ENCODE data around the gene SRRM4.

Gene SRRM4

DNA sequence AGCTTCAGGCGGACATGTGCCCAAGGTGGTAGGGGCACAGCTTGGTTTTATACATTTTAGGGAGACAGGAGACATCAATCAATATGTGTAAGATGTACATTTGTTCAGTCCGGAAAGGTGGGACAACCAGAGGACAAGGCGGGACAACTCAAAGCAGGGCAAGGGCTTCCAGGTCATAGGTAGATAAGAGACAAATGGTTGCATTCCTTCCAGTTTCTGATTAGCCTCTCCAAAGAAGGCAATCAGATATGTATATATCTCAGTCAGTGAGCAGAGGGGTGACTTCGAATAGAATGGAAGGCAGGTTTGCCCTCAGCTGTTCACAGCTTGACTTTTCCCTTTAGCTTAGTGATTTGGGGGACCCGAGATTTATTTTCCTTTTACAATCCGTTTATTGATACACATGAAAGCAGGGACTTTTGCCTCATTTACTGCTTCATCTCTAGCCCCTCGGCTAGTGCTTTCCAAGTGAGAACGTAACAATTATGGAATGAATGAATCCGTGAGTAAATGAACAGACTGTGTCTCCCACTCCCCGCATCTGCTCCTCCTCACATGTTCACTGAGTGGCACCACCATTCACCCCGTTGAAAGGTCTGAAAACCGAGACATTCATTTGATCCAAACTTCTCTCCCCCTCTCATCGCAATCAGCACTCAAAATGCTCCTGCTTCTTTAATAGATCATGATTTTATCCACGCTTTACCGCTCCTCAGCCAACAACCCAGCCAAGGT lies 190.5 kb downstream of the SRRM4 start:
- no peak for DNase-seq

DNA sequence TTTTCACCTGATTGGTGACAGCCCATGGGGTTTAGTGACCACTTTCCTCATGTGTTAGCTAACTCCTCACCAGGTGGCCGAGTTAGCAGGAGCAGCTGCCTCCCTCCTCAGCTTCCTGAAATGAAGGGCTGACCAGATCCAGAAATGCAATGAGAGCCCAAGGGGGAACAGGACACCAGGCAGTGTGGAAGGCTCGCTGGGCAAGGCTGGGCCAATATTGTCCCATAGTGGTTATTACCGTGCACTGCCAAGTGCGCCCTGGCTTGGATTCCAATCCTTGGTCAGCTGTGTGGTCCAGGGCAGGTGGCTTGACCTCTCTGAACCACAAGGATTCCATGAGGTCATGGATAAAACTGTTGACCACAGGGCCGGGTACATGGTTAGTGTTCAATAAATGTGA lies 193.7 kb downstream of the SRRM4 start:
- no peak for DNase-seq

DNA sequence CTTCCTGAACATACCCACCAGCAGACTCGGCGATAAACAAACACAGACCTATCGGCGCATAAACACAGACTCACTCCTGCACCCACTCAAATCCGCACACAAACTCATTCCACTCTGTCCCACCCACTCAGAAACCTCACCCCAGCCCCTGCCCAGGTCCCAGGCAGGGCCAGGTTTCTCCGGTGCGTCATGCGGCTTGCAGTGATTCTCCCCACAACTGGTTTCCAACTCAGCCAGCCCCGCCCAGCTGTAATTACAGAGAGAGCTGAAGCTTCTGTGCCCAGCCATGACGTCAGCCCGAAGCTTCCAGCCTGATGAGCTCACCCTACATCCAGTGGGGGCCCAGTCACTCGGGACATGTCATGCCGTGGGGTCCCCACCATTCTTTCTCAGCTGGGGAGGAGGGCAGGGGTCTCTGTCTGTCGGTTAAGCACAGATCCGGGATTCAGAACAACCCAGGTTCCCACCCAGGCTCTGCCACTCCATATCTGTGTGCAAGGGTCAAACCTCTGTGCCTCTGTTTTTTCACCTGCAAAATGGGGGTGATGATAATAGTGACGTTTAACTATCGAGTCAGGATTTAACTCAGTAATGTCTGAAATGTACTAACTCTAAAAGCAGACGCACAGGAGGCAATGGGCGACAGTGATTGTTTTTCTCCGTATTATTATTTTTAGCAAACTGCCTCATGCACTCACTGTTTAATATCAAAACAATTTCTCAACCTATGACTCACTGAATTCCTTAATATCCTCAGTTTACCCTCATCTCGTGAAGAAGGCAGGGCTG lies 195.1 kb downstream of the SRRM4 start:
- DNase-seq = peak; percentile 87

DNA sequence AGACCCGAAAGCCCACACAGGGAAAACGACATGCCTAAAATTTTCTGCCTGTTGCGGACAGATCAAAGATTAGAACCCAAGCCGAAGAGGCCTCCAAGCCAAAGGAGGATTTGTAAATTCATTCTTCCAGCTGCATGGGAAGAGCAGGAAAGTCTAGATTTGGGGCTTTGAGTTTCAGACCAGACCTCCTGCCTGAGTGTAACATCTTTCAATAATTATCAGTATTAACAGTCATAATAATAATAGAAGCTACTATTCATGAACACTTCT lies 195.7 kb downstream of the SRRM4 start:
- no peak for DNase-seq

DNA sequence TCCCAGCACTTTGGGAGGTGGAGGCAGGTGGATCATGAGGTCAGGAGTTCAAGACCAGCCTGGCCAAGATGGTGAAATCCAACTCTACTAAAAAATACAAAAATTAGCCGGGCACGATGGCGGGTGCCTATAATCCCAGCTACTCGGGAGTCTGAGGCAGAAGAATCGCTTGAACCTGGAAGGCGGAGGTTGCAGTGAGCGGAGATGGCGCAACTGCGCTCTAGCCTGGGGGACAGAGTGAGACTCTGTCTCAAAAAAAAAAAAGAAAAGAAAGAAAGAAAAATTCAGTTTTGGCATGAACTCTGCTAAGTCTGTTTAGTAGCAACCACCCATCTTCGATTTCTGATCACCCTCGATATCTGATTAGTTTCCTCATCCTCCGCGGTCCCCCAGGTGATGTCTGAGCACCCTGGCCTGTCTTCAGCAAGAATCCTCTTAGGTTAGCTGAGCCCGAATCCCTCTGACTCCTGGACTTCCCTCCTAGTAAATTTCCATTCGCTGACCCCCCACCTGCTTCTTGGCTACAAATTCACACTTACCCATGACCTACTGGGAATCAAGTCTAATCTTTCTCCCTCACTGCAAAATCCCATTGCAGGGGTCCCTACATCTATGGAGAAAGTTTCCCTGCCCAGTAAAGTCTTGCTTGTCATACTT lies 196.5 kb downstream of the SRRM4 start:
- DNase-seq = no peak

DNA sequence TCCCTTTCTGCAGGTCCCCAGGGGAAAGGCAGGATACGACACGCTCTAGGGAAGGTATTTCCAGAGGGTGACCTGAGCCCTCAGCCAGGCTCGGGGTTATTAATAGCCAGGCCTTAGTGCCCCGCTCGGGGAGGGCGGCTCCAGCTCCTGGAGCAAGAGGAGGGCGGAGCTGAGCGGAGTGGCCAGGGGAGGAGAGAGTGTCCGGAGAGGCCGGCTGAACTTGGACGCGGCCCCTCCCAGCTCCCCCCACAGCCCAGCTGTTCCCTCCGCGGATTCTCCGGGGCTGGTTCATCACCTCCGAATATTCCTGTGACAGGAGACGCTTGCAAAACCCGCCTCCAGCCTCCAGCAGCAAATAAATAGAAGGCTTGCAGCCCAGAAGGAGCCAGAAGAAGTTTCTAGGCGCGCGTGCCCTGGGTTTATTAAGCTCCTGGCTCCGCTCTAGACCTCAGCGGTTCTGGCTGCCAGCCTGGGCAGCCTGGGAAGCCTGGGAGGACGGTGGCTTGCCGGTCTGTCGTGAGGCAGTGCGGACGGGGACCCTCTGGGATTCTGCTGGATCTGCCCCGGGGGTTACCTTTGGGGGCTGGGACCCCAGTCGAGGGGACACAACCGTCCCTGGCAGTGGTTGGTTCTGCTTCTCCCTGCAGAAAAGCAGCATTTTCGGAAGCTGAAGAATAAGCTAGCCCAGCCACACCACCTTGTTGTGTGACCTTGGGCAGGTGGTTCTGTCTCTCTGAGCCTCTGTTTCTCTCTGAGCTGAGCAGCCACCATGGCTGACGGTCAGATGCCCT lies 197.4 kb downstream of the SRRM4 start, which contains the start of gene HSPB8:
TSS of gene HSPB8 (plus strand) at position 388 of the 791 bp plus-strand sequence. CDS start at position 770, 382 bp downstream.
- peak; percentile 87 for DNase-seq

DNA sequence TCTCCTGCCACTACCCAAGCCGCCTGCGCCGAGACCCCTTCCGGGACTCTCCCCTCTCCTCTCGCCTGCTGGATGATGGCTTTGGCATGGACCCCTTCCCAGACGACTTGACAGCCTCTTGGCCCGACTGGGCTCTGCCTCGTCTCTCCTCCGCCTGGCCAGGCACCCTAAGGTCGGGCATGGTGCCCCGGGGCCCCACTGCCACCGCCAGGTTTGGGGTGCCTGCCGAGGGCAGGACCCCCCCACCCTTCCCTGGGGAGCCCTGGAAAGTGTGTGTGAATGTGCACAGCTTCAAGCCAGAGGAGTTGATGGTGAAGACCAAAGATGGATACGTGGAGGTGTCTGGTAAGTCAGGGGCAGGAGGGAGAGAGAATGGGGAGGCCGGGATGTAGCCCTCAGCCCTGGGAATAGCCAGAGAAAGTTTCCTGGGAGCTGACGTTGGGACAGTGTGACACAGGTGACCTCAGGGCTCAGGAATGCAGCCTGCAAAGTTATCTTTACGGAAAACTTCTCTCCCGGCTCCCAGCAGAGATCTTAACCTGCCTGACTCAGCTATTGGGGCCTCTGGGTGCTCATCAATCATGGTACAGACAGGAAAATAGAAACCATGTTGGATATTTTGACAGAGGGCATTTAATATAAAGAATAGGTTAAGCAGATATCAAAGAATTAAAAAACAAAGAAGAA lies 198.1 kb downstream of the SRRM4 start:
- DNase-seq = no peak

DNA sequence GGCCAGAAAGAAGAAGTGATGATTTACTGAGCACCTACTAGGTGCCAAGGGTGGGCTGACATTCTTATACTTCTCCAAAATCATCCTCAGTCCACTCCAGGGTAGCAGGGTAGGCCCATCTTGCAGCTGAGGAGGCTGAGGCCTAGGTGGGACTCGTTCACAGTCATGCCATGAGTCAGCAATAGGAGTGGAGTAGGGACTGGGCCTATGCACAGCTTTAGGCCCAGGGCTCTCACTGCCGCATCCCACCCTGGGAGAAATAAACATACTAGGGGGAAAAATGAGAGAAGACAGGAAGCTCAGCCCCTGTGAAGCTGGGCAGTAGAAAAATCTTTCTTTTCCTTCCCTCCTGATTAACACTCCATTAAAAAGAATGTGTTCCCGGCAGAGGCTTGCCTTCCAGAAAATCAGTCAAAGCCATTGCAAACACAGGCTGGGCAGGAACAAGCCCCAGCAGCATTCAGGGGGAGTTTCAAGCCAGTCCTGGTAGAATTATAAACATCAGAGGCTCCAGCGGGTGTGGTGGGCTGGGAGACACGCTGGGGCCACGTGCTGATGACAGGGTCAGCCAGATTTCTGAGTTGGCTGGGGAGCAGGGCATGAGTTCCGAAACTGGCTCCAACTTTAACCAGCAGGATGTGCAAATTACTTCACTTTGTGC lies 199.2 kb downstream of the SRRM4 start:
- peak; percentile 47 for DNase-seq

DNA sequence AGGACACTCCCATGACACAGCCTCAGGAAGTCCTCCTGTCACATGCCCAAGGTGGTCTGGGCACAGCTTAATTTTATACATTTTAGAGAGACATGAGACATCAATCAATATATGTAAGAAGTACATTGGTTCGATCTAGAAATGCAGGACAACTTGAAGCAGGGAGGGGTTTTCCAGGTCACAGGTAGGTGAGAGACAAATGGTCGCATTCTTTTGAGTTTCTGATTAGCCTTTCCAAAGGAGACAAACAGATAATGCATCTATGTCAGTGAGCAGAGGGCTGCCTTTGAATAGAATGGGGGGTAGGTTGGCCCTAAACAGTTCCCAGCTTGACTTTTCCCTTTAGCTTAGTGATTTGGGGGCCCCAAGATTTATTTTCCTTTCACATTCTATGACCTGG lies 199.9 kb downstream of the SRRM4 start:
- DNase-seq = no peak

DNA sequence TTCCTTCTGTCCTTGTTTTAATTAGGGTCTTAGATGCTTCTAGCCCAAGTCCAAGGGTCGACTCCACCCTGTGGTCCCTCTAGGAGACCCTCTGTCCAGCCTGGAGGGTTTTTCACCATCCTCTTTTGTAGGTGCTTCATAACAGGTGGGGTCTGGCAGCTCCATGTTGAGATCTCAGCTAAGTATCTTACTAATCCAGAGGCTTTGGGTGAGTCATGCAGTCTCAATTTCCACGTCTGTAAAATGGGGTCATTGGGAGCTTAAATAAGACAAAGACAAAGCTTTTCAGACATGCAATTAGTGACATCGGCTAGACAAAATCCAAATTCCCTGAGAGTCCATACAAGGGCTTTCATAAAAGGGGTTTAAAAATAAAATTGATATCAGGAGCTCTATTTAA lies 200.6 kb downstream of the SRRM4 start:
- no peak for DNase-seq

DNA sequence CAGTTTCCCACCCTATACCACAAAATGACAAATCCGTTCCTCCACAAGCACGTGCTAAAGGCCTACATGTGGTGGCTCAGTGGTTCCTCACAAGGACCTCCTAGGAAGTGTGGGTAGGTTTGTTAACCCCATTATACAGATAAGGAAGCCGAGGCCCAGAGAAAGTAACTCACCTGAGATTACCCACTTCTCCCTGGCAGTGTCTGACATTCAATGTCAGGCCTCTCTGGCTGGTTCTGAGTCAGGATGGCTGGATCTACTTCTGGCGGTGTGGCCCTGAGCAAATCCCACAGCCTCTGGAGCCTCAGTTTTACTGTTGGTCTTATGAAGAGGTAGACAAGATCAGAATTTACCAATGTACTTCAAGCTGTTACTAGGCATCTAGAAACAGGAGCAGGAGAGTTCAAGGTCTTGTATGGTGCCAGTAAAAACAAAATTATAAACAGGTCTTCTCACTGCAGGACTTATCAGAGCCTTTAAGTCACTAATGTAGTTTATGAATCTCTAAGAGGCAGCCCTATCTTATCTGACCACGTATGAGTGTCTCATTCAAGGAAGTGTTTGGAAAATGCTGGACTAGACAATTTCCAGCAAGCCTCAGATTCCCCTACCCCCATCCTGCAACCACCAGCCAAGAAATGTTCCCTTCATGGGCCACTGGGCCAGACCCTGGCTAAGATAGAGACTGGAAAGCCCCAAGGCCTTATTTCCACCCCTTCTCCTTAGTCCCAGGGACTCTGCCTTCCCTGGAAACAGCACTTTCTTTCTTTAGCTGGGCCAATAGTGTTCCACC lies 201.6 kb downstream of the SRRM4 start:
- no peak for DNase-seq

DNA sequence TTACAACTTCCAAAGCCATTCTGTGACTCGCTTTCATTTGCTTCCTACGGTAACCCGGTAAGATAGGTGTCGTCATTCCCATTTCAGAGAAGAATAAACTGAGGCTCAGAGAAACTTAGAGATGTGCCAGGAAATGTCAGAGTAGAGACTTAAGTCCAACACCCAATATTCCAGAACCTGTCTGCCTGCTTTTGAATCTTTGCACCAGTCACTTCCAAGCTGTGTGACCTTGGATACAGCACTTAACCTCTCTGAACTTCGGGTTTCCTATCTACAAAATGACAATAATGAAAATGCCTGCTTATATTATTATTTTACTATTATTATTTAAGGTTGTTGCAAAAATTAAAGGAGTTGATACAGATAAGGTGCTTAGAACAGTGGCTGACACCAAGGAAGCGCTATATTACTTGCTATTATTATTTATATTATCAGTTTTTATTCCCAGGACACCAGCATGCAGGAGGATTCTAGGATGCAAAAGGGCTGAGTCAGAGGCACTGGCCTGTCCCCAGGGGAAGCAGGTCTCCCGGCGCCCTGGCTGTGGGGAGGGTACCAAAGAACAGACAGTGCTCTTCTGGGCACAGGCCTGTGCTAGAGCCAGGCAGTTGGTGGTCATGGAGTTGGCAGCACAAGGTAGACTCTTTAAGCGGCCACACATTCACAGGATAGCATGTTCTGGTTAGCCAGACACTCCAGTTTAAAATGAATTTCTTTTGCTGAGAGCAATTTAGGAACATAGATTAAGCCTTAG lies 202.8 kb downstream of the SRRM4 start:
- no peak for DNase-seq

DNA sequence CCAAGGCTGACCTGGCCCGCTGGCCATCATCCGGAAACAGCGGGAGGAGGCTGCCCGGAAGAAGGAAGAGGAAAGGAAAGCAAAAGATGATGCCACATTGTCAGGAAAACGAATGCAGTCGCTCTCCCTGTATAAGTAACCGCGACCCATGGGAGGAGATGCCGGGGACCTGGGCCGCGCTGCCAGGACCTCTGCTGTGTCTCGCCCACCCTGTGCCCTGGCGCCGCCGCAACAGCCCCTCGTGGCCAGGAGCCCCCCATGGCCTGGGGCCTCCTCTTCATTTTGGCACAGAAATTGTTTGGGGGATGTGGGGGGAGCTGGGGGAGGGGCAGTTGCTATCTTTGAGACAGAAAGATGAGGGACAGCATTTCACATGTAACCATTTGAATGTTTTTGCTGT lies 213.9 kb downstream of the SRRM4 start:
- no peak for DNase-seq

DNA sequence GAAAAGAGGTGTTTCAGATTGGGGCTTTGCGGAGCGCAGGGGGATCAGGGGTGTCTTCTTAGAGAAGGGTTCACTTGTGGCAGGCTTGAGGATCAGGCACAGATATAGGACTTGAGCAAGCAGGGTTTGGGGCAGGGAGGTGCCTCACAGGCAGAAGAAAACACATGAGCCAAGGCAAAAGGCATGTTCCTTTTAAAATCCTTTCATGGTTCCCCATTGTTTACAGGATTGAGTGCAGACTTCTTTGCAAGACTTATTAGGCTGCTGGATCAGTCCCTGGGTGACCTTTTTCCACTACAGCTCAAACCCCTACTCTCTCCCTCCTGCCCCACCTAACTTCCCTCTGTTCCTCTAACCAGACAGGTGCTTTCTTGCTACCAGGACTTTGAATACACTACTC lies 217.1 kb downstream of the SRRM4 start:
- no peak for DNase-seq

DNA sequence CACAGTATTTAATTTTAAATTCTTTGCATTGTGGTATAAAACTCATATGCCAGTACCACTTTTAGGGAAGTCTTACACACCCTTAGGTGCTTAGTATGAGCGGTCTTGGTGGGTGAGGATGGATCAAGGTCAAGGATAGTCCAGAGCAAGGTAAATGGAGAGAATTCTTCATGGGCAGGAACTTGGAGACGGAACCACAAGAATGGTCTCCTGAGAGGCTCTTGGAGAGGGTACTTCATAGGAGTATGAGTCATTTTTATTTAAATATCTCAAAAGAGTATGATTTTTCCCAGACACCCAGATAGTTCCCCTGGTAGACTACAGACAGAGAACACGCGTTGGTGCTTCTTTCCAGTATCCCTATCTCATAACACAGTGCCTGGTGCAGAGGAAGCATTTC lies 219.3 kb downstream of the SRRM4 start:
- no peak for DNase-seq

DNA sequence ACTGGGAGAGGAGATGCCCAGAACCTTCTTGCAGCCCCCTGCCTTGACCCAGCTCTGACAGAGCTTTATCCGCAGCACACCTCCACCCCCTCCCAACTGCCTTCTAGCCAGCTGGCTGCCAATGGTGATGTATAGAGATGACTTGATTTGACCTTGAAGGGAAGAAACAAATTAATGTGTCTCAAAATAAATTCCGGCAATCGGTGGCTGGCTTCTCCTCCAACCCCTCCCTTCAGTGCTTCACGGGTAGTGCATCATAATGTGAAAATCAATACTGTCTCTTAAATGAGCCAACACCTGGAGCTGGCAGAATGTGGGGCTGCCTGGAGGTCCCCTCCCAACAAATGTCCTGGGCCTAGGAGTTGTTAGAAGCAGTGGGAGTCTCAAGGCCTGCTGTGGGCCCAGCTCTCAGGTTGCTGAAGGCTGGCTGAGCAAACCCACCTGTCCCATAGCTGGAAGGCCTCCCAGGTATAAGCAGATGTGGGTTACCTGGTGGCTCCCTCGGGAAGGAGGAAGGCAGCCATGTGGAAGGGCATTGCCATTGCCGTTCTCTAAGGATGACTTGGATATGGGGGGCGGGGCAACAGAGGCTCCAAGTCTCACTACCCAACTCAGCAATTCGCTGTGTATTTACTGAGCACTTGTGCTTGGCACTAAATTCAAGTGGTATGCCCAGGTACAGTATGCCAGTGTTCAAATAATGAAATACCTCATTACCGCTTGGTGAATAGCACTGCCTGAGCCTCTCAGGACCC lies 220.6 kb downstream of the SRRM4 start:
- no peak for DNase-seq

DNA sequence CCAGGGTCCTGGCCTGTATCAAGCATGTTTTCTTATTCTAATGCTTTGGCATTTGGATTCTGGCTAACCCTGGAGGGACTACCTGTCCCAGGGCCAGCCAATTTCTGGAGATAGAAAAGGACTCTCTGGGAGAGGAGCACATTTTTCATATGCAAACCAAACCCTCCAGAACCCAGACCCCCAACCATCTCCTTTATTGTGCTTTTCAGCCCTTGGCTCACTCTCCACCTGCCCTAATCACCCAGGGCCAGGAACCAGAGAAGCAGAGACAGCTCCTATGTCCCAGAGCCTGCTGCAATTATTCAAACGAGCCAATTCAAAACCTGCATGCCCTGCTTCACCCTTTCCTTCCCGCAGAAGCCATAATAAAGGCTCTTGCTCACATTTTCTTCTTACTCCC lies 221.2 kb downstream of the SRRM4 start:
- DNase-seq = no peak

DNA sequence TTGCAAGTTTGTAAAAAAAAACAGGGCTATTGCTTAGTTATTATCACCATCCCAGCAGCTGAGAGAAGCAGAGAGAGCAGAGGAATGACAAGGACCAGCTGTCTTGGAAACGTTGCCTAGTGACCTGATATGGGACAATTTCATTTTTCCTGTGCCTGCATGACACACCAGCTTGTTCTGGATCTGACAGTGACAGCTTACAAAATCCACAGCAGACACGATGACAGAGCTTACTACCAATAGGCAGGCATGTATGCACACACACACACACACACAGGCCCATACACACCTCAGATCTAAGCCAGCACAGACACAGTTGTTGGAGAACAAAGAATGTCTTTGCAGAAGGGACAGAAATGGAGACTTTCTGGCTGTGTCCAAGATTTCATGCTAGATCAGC lies 222.8 kb downstream of the SRRM4 start:
- DNase-seq = peak; percentile 60

DNA sequence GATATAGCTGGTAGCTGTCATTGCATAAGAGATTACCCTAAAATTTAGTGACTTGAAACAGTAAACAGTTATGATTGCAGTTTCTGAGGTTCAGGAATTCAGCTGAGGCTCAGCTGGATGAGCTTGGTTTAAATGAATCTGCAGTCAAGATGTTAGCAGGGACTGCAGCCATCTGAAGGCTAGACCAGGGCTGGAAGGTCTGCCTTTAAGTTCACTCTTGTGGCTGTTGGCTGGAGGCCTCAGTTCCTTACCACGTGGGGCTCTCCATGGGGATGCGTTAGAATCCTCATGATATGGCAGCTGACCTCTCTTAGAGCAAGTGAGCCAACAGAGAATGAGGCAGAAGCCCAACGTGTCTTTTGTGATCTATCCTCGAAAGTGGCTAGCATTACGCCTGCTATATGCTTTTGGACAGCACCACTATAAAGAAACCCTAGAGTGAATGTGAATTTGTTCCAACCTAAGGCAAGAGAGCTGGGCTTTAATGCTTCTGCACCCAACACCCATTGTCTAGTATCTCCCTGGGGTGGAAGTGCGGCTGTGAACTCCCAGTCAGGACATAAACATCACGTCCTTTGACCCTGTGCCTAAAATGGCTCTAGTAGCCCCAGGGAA lies 223.4 kb downstream of the SRRM4 start:
- peak; percentile 48 for DNase-seq

All from right hindlimb (tissue), 1 donor.